HG02678 (cell line): ENCODE results near the gene THSD4.
"Not testable (repeated sequence)": the region's sequence is repeated elsewhere in the genome, so short reads cannot be mapped to it uniquely, and the experiment has no call there.

Source experiments
- ATAC-seq: cut with Tn5 transposase; IDR thresholded peaks from one replicate; pipeline ENCODE4 v1.9.1; 2021; ENCODE audit warnings: mild to moderate bottlenecking, moderate library complexity; ENCODE audit not compliant: unreplicated experiment

The THSD4 gene

DNA sequence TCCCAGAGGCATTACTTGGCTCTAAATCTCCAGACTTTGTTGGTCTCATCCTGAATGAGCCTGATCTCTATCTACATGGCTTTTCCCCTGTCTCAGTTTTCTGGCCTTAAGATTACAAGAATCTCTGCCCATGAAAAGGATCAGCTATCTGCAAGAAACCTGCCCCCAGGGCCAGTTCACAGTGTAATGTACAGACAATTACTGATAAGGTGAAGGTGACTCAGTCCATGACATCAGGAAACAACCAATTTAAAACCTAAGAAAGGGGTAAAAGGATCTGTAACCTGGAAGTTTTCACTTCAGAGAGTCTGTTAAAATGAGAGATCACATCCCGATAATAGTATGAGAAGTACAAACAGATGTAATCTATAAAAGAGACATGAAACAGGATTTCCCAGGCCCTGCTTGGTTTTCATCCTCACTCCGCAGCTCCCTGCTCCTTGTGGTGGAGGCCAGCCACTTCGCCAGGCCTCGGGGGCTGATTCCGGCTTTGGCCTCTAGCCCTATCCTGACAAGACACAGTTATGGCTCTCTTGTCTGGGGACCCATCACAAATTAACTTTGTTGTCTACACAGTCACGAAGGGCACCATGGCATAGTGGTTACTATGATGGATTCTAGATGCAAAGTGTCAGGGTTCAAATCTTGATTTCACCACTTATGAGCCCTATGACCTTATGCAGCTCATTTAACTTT, 136.9 kb downstream of the THSD4 start:
- ATAC-seq, result no peak

DNA sequence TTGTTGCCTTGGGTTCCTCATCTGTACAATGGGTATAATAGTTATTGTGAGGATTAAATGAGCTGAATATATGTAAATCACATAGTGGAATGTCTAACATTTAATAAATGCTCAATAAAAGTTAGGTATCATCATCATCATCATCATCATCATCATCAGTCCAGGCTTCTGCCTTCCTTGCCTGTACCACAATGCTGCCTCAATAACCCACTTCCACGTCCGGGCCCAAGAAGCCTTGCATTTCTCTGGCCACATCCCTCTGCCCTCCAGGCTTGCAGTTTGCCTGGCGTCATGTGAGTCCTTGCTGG, 137.4 kb downstream of the THSD4 start:
- no peak for ATAC-seq

DNA sequence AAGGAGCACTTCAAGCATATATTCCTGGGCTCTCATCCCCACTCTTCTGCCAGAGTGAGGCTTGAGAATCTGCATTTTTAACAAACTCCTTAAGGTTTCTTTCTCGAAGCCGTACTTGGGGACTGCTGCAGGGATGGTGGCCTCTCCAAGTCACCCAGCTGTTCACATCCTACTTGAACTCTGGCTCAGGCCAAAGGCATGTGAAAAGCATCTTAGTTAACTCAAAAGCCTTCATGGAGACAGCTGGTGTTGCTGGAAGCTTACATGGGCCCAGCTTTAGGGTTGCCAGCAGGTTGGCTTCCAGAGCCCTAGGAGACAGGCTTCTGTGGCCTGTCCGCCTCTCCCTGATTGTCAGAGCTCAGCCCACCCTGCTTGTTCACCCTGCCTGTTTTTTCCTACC, 139.2 kb downstream of the THSD4 start:
- ATAC-seq, result no peak

DNA sequence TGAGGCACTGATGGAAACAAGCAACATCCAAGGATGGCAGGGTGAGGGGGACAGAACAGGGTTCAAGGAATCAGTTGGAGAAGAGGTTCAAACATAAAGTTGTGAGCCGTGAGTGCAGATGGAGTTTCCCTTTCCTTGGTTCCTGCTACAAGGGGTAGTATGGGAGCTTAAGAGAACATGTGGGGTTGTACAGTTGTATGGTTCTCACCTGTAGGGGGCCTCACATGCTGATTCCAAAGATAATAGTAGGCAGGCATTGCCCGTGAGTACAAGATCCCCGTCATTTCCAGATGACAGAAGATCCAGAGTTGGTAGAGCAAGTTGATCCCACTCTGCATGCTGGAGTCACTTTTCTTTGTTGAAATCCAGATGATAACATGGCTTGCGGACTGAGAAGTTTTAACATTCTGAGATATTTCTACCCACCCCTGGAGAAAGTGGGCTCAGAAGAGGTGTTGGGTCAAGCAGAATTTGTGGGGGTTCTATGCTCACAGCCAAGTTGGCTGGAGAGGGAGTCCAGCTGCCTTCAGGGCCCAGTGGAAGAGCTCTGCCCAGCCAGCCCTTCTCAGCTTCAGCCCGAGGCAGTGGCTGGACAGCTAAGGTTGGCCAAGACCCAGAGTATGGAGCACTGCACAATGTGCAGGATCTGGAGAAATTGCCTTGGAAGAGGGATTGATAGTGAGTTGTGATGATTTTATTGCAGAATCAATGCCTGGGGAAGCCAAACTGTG, 141.8 kb downstream of the THSD4 start:
- no peak for ATAC-seq

DNA sequence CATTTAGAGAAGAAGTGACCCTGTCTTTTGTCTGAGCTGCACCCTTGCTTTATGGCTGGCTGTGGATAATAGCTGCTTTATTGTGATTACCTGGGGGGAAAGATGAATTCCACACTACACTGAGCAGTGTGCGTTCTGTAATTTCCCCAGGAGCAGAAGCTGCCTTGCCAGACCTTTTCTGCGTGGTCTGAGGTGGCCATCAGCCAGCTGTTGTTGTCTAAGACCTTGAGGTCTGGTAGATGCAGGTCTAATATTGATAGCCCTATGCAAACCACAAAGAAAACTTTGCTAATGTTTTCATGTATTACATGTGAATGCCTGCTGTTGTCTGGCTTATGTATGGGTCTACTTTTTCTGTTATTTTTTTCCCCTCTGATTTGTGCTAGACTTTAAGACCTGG, 144.6 kb downstream of the THSD4 start:
- no peak for ATAC-seq

DNA sequence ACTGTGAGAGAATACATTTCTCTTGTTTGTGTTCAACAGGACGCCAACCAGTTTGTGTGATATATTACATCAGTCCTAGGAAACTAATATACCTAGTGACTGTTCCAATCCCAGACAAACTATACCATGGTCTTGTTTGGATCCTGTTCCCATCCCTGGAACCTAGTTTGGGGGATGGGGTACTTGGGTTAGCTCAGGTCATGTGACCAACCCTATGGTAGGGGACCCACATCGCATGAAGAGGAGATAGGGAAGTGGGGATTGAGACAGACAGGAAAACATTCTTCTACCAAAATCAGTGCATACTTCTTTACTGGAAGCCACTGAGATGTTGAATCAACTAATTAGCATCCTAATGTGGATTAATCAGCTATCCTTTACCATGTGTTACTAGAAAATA, 146.1 kb downstream of the THSD4 start:
- ATAC-seq, result no peak

DNA sequence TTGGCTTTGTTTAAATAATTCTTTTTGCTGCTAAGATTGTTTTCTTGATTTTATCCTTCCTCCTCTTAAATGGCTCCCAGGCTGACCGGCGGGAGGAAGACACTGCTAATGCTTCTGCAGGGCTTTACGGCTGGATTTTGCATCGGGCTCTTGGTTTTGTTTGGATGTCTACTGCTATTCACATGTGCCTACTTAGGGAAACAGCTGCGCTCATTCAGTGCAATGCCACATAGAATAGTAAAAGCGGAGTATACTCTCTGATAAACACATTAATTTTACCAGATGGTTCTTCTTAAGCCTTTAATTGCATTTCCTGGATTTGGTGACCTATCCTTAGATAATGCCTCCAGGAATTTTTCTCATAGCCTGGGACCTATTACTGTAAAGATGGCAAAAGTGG, 146.6 kb downstream of the THSD4 start:
- ATAC-seq, result no peak

DNA sequence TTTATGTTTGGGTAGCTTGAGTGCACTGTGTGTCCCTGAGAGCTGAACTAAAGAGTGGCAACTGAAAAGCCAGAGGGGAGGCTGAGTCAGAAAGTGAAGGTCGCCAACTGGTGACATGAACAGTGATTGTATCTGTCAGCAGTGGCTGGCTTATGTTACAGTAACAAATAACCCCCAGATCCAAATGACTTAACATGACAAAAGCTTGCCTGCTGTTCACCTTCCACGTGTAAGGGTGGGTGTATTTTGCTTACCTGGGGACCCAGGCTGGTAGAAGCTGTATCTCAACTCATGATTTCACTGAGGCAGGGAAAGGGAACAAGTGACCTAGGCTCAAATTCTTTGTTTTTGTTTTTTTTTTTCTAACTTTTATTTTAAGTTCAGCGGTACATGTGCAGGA, 147.3 kb downstream of the THSD4 start:
- ATAC-seq, result no peak

DNA sequence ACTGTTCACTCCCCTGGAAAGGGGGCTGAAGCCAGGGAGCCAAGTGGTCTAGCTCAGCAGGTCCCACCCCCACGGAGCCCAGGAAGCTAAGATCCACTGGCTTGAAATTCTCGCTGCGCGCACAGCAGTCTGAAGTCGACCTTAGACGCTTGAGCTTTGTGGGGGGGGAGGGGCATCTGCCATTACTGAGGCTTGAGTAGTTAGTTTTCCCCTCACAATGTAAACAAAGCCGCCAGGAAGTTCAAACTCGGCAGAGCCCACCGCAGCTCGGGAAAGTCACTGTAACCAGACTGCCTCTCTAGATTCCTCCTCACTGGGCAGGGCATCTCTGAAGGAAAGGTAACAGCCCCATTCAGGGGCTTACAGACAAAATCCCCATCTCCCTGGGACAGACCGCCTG, 150.3 kb downstream of the THSD4 start:
- not testable (repeated sequence) for ATAC-seq

DNA sequence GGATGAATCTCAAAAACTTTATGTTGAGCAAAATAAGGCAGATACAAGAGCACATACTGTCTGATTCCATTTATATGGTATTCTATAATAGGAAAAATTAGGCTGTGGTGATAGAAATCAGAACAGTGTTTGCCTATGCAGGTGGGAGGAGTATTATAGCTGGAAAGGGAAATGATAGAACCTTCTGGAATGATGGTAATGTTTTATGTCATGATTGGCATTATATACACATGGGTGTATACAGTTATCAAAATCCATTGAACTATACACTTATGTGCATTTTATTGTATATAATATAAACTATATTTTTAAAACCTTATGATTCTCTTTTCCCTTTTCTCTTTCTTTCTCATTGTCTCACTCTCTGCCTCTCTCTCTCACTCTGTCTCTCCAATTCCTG, 156.1 kb downstream of the THSD4 start:
- ATAC-seq, result no peak

DNA sequence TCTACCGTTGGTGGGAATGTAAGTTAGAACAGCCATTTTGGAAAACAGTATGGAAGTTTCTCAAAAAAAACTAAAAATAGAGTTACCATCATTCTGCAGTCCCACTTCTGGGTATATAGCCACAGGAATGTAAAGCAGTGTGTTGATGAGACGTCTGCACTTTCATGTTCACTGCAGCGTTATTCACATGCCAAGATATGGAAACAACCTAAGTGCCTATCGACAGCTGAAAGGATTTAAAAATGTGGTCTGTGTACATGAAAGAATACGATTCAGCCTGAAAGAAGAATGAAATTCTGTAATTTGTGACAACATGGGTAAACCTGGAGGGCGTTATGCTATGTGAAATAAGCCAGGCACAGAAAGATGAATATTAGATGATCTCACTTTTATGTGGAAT, 157.7 kb downstream of the THSD4 start:
- ATAC-seq, result no peak

DNA sequence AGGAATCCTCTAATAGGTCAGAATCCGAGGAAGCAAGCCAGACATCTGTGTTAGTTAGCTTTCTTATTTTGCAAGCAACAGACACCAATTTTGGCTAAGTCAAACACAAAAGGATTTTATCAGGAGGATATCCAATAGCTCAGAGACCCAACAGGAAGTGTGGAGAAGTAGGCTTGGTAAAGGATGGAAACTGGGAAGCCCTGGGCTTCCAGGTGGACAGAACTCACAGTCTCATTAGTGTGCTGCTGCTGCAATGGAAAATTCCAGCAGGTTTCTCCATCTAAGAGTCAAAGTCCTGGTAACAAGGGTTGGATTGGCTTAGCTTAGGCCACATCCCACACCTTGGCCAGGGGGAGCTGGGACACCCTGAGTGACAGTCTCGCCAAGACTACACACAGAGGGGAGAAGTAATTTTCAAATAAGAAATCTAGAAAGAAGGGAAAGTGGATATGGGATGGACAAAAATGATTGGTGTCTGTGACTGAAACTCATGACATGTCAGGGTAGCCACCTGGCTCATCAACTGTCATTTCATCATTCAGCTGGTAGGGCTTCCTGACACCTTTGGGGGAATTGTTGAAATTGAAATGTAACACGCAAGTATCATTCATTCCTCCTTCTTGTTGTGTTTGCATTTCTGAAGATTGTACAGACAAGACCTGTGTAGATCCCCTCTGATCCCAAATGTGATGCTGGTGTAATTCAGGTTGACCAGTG, 158.6 kb downstream of the THSD4 start:
- ATAC-seq, result no peak

DNA sequence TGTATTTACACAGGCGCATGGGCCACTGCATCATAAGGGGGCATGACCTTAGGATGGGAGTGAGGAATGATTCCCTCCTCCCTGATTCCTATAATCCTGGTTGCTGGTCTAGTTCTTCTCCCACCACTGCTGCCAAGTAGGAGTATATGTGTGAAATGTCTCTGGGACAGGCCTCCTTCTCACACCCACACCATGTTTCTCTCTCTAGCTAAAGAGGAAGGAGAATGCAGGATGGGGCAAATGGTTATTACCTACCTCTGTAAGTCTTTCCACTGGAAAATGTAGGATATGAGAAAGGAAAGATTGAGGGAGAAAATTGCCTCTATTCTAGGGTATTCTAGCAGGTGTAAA, 159.2 kb downstream of the THSD4 start:
- ATAC-seq, result no peak

DNA sequence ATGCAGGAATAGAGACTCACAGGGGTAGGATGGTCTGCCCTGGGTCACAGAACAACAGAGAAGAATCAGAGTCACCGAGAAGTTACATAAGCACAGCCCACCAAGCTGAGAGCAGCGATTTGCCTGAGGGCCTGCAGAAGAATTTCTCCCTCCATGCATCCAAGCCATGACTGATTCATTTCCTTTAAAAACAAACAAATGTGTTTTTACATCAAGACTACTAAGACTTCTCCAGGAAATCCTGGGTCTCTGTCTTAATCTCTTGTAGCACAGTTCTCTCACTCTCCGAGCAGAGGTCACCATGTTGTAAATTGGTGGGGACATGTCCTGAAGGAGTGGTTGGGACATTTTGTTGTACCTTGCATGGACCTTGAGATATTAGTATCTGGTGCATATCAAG, 159.8 kb downstream of the THSD4 start:
- no peak for ATAC-seq

DNA sequence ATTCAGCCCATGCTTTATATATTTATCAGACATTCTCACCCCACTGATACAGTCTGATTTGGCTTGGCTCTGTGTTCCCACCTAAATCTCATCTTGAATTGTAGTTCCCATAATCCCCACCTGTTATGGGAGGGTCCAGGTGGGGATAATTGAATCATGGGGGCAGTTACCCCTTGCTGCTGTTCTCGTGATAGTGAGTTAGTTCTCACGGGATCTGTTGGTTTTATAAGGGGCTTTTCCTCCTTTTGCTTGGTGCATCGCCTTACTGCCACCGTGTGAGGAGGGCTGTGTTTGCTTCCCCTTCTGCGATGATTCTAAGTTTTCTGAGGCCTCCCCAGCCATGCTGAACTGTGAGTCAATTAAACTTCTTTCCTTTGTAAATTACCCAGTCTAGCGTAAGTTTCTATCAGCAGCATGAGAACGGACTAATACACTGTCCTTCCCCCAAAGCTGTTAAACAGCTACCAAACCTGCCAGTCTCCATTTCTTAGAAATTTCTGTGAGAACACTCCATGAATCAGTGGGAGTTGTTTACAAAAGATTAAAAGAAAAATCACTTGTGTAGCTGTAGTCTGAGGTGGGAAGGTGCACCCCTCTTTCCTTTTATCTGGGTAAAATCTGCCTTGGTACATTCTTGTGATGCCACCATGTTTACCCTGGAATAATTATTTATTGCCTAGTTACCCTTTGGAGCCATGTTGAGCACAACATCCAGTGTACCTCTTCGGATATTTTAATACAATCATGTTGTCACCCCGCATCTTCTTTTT, 160.5 kb downstream of the THSD4 start:
- ATAC-seq, result no peak

DNA sequence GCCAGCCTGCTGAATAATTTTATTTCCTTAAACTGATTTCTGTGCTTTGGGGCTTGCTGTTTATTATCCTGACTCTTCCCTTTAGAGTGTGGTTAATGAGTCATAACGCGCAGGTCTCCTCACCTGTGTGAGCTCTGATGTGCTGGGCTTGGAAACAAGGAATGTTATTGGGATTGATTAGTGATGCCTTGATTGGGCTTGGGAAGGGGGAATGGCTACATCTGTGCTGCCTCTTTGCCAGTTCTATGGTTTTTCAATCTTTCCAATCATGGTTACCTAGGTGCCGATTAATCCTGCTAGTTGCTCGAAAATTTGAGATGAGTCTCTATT, 161.0 kb downstream of the THSD4 start:
- no peak for ATAC-seq

DNA sequence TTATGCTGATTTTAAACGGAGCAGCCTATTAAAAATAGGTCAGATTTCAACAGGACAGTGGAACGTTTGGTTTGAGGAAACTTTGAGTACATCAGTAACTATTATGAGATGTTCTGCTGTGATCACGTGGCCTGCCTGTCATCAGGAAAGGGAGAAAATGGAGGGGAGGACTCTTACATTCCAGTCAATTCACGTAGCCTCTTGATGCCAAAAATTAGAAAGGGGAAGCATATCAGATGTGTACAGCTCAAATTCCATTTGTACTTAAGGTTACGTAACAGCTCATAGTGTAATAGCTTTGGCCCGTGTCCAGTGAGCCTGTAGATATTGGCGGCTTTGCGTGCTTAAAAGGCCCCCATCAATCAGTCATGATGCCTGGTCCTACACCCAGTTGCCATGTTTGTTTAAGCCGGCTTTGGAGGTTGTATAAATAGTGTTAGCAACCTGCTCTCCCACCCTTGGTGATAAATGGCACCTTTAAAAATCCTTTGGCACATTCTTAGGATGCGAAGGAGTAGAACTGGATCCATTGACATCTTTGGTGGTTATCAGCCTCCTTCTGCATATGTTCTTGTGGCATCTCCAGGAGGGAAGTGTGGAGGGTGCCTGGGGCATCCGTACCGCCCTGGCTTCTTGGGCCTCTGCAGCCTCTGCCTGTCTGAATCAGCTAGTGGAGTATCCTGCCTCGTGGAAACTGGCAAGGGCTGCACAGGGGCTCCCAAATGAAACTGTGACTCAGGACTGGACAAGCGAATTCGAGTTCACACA, 163.9 kb downstream of the THSD4 start:
- ATAC-seq, result no peak

DNA sequence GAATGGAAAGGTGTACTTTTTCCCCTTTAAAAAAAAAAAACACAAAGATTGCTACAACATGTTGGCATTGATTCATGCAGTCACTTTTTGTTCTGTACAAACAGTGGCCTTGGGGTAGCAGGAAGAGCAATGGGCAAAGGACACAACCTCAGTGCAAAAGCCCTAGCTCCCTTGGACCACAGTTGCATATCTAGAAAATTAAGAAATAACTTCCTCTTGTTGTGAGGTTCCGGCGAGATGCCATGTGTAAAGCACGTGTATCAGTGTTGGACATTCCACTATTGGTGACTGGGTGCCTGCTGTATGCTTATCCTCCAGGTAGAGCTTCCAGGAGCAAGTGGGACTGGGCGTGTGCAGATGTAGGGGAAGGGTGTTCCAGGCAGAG, 164.5 kb downstream of the THSD4 start:
- ATAC-seq, result no peak

DNA sequence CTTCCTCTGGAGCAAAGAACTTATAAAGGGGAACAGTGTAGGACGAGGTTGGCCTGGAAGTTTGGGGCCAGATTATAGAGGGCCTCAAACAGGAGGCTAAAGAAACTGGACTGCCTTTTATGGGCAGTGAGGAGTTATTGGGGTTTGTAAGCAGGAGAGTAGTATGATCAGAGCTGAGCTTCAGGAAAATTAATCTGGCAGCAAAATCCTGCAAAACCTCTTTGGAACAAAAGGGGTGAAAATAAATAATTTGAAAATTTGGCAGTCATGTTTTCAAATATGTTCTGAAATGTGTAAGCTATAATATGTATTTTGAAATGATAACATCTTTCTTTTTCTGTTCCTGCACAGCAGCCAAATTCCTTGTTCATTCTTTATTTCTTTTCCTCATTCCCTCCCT, 164.9 kb downstream of the THSD4 start:
- no peak for ATAC-seq

DNA sequence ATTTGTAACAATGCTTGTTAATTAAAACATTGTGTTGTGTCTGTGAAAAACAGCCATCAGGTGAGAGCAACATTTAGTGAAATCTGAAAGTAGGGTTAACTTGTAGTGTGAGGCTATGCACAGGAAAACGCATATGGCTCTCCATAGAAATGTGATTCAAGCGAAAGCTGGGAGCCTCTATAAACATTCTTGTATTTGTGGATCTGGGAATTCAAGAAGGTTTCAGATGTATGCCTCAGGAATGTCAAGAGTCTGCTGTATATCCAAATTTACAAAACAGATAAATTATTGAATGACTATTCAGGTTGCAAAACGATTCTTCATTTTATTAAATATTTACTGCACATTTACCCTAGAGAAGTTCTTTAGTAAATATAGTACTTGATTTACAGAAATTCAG, 166.0 kb downstream of the THSD4 start:
- no peak for ATAC-seq

DNA sequence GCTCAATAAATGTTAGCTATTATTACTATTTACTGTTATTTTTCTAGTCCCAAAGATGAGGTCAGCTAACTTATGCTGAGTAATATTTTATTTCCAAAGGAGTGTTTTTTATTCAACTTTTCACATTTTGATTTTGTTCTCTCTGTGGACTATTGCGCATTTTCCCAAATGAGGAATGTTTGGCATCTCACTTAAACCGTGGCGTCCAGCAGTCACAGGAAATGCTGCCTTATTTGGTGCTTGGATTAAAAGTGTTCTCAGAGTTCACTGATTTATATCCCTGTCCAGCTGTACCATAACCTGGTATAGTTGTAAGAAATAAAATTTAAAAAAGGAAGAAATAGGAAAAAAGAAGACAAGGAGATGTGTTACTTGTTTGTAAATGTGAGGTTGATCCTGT, 166.8 kb downstream of the THSD4 start:
- no peak for ATAC-seq
